IMR-90 (cell line): ENCODE measurements around the gene TRIM63. TPM values are rescaled to one million over a fixed set of nuclear protein-coding genes. Genes with fewer than 3 reads are reported as not detected.

Source experiments
- ATAC-seq: fragments of 200-7000 bp; cut with Tn5 transposase; 2 replicates; pipeline ENCODE4 v1.9.1; 2020; ENCODE audit warnings: low read depth, mild to moderate bottlenecking, moderate library complexity
- BruUV-seq: library from RNA; stranded (reverse); fragments of 400-500 nt; replicated peaks from 2 replicates; lab custom pipeline; 2021; lab: Mats Ljungman, UMichigan
- CTCF ChIA-PET: fragments of 300-600 bp; formaldehyde crosslinking; extraction: SDS; loops from one replicate; lab custom pipeline; 2021; ENCODE audit warnings: antibody characterized with exemption; lab: Yijun Ruan, JAX
- POLR2A ChIA-PET: fragments of 300-600 bp; sonication (Branson Sonifier 250); formaldehyde crosslinking; loops from one replicate; lab custom pipeline; 2022; ENCODE audit warnings: antibody characterized with exemption; ENCODE audit not compliant: unreplicated experiment; lab: Charles Lee
- DNase-seq: peaks from one replicate; pipeline ENCODE4 v3.0.0; 2013
- H2AFZ ChIP-seq: replicated peaks from 2 replicates; pipeline ENCODE3; 2013; ENCODE audit warnings: low read length, mild to moderate bottlenecking; ENCODE audit not compliant: poor library complexity
- H2AK5ac ChIP-seq: 2 replicates; pipeline ENCODE4 v1.6.1; 2013; ENCODE audit warnings: low read depth, low read length, inconsistent platforms
- H2AK9ac ChIP-seq: replicated peaks from 2 replicates; pipeline ENCODE3; 2013; ENCODE audit warnings: mild to moderate bottlenecking, low read depth, low read length, moderate library complexity; ENCODE audit not compliant: poor library complexity
- H2BK120ac ChIP-seq: 2 replicates; pipeline ENCODE4 v1.6.1; 2013; ENCODE audit warnings: low read depth, low read length, inconsistent platforms
- H2BK15ac ChIP-seq: 3 replicates; pipeline ENCODE4 v1.6.1; 2013; ENCODE audit warnings: low read depth, low read length, inconsistent platforms
- H2BK20ac ChIP-seq: 2 replicates; pipeline ENCODE4 v1.6.1; 2013; ENCODE audit warnings: low read depth, mild to moderate bottlenecking, inconsistent platforms, low read length, moderate library complexity
- H2BK5ac ChIP-seq: 2 replicates; pipeline ENCODE4 v1.6.1; 2013; ENCODE audit warnings: mild to moderate bottlenecking, low read depth, low read length, inconsistent platforms; ENCODE audit not compliant: poor library complexity, severe bottlenecking
- H3K14ac ChIP-seq: replicated peaks from 2 replicates; pipeline ENCODE4 v1.6.1; 2013; ENCODE audit warnings: low read depth, low read length, inconsistent platforms
- H3K18ac ChIP-seq: 2 replicates; pipeline ENCODE4 v1.6.1; 2013; ENCODE audit warnings: low read depth, low read length, control low read depth
- H3K23ac ChIP-seq: 2 replicates; pipeline ENCODE4 v1.6.1; 2013; ENCODE audit warnings: low read depth, low read length, inconsistent platforms
- H3K27ac ChIP-seq: 2 replicates; pipeline ENCODE4 v1.5.1; 2013; ENCODE audit warnings: mild to moderate bottlenecking, control low read depth, low read length; ENCODE audit not compliant: insufficient read depth
- H3K27me3 ChIP-seq: 2 replicates; pipeline ENCODE4 v1.6.1; 2013; ENCODE audit warnings: low read length; ENCODE audit not compliant: control insufficient read depth, insufficient read depth
- H3K36me3 ChIP-seq: 2 replicates; pipeline ENCODE4 v1.6.1; 2013; ENCODE audit warnings: low read length, mixed read lengths; ENCODE audit not compliant: control insufficient read depth, insufficient read depth
- H3K4ac ChIP-seq: 2 replicates; pipeline ENCODE4 v1.6.1; 2013; ENCODE audit warnings: low read depth, low read length, inconsistent platforms
- H3K4me1 ChIP-seq: 2 replicates; pipeline ENCODE4 v1.6.1; 2013; ENCODE audit warnings: low read length, mixed read lengths; ENCODE audit not compliant: control insufficient read depth, insufficient read depth
- H3K4me2 ChIP-seq: 2 replicates; pipeline ENCODE4 v1.6.1; 2013; ENCODE audit warnings: low read depth, mild to moderate bottlenecking, control low read depth, low read length, moderate library complexity
- H3K4me3 ChIP-seq: 2 replicates; pipeline ENCODE4 v1.5.1; 2013; ENCODE audit warnings: low read depth, mild to moderate bottlenecking, control low read depth, low read length, moderate library complexity; ENCODE audit not compliant: insufficient read depth
- H3K56ac ChIP-seq: 2 replicates; pipeline ENCODE4 v1.6.1; 2013; ENCODE audit warnings: low read length, inconsistent platforms; ENCODE audit not compliant: insufficient read depth; ENCODE audit errors: extremely low read depth
- H3K79me1 ChIP-seq, 2 experiments: 2 replicates each; pipeline ENCODE4 v1.6.1; 2013; ENCODE audit warnings: low read length in 2 of 2, inconsistent platforms in 1 of 2, low read depth in 1 of 2
- H3K9ac ChIP-seq: 2 replicates; pipeline ENCODE4 v1.6.1; 2013; ENCODE audit warnings: low read depth, low read length, control low read depth
- H3K9me1 ChIP-seq: 2 replicates; pipeline ENCODE4 v1.6.1; 2013; ENCODE audit warnings: low read length, inconsistent platforms; ENCODE audit not compliant: insufficient read depth
- H3K9me3 ChIP-seq: 2 replicates; pipeline ENCODE4 v1.6.1; 2013; ENCODE audit warnings: low read length; ENCODE audit not compliant: control insufficient read depth, insufficient read depth
- H4K20me1 ChIP-seq: 2 replicates; pipeline ENCODE4 v1.6.1; 2013; ENCODE audit warnings: low read length, inconsistent platforms; ENCODE audit not compliant: insufficient read depth
- H4K5ac ChIP-seq: 2 replicates; pipeline ENCODE4 v1.6.1; 2013; ENCODE audit warnings: mild to moderate bottlenecking, low read depth, low read length, control low read depth
- H4K8ac ChIP-seq, 2 experiments: 2 replicates each; pipeline ENCODE4 v1.6.1; 2013; ENCODE audit warnings: low read depth in 2 of 2, low read length in 2 of 2, control low read depth in 1 of 2, inconsistent platforms in 1 of 2
- H4K91ac ChIP-seq: 2 replicates; pipeline ENCODE4 v1.6.1; 2013; ENCODE audit warnings: low read depth, low read length, inconsistent platforms; ENCODE audit not compliant: insufficient read depth
- BHLHE40 ChIP-seq: fragments of 150-350 bp; IDR thresholded peaks from 2 replicates; pipeline ENCODE4 v1.6.1; 2016; ENCODE audit warnings: mild to moderate bottlenecking, low read depth, low read length
- CEBPB ChIP-seq: IDR thresholded peaks from 2 replicates; pipeline ENCODE4 v1.6.1; 2012; ENCODE audit warnings: low read depth, low read length, improper control_type of control experiment
- CHD1 ChIP-seq: IDR thresholded peaks from 2 replicates; pipeline ENCODE4 v1.6.1; 2012; ENCODE audit warnings: low read depth, low read length, improper control_type of control experiment
- ELK1 ChIP-seq: fragments of 150-350 bp; IDR thresholded peaks from 2 replicates; pipeline ENCODE4 v1.6.1; 2016; ENCODE audit warnings: low read depth, mild to moderate bottlenecking, low read length, moderate library complexity, borderline replicate concordance
- FOS ChIP-seq: fragments of 150-350 bp; IDR thresholded peaks from 2 replicates; pipeline ENCODE4 v1.6.1; 2016; ENCODE audit warnings: low read depth, low read length
- MAFK ChIP-seq: IDR thresholded peaks from 2 replicates; pipeline ENCODE4 v1.6.1; 2012; ENCODE audit warnings: low read depth, low read length, improper control_type of control experiment
- MAZ ChIP-seq: IDR thresholded peaks from 2 replicates; pipeline ENCODE4 v1.6.1; 2012; ENCODE audit warnings: low read depth, mild to moderate bottlenecking, low read length, improper control_type of control experiment, moderate library complexity, borderline replicate concordance
- MXI1 ChIP-seq: IDR thresholded peaks from 2 replicates; pipeline ENCODE4 v1.6.1; 2012; ENCODE audit warnings: low read depth, mild to moderate bottlenecking, low read length, moderate library complexity, borderline replicate concordance
- NFE2L2 ChIP-seq: fragments of 150-350 bp; IDR thresholded peaks from 2 replicates; pipeline ENCODE4 v1.6.1; 2016; ENCODE audit warnings: low read depth, mild to moderate bottlenecking, low read length
- POLR2A ChIP-seq: IDR thresholded peaks from 2 replicates; pipeline ENCODE4 v1.6.1; 2012; ENCODE audit warnings: mild to moderate bottlenecking, low read depth, low read length
- RAD21 ChIP-seq: IDR thresholded peaks from 2 replicates; pipeline ENCODE4 v1.6.1; 2012; ENCODE audit warnings: low read length, improper control_type of control experiment
- RCOR1 ChIP-seq: IDR thresholded peaks from 2 replicates; pipeline ENCODE4 v1.6.1; 2012; ENCODE audit warnings: mild to moderate bottlenecking, low read length, improper control_type of control experiment; ENCODE audit not compliant: insufficient replicate concordance
- RFX5 ChIP-seq: IDR thresholded peaks from 2 replicates; pipeline ENCODE4 v1.8.0; 2012; ENCODE audit warnings: low read depth, mild to moderate bottlenecking, low read length, moderate library complexity
- SMC3 ChIP-seq: fragments of 150-350 bp; IDR thresholded peaks from 2 replicates; pipeline ENCODE4 v1.6.1; 2016; ENCODE audit warnings: low read depth, mild to moderate bottlenecking, antibody characterized with exemption, low read length, moderate library complexity
- dilution Hi-C: fragments of 300-500 bp; cut with HindIII; formaldehyde crosslinking; loops from one replicate; pipeline ENCODE4 v1.14.3; 2018; ENCODE audit warnings: low sequenced_read_pairs; ENCODE audit not compliant: unreplicated experiment
- in situ Hi-C: fragments of 300-500 bp; cut with MboI; formaldehyde crosslinking; loops from 3 replicates; pipeline ENCODE4 v1.14.3; 2019; ENCODE audit warnings: low sequenced_read_pairs, inconsistent platforms, mixed read lengths
- intact Hi-C: fragments of 100-400 bp; cut with micrococcal nuclease; formaldehyde crosslinking; loops from 2 replicates; pipeline ENCODE4 v1.10.0; 2022
- polyA plus RNA-seq, 3 experiments: library from polyadenylated mRNA; depleted of rRNA; stranded (reverse); fragments of >200 nt; gene quantifications; 2 replicates each; pipeline ENCODE4 v1.2.3, GENCODE V29; 2012; ENCODE audit warnings: low replicate concordance in 1 of 3
- total RNA-seq: library from RNA; depleted of rRNA; stranded (reverse); fragments of >200 nt; gene quantifications from 2 replicates; pipeline ENCODE4 v1.2.3, GENCODE V29; 2012
- TF ChIP-seq, protein P1 (sequence below): fragments of 150-350 bp; IDR thresholded peaks from 2 replicates; pipeline ENCODE4 v1.6.1; 2017; ENCODE audit warnings: mild to moderate bottlenecking, antibody characterized with exemption, low read length, low read depth
- TF ChIP-seq, protein P2 (sequence below): conservative IDR thresholded peaks from 2 replicates; pipeline ENCODE4 v1.5.1; 2012; ENCODE audit warnings: mild to moderate bottlenecking, low read depth, low read length, improper control_type of control experiment

The TRIM63 gene
- total and polyA plus RNA-seq, 2 of the 4 experiments (the other 2 are of a cell fraction): not detected

DNA sequence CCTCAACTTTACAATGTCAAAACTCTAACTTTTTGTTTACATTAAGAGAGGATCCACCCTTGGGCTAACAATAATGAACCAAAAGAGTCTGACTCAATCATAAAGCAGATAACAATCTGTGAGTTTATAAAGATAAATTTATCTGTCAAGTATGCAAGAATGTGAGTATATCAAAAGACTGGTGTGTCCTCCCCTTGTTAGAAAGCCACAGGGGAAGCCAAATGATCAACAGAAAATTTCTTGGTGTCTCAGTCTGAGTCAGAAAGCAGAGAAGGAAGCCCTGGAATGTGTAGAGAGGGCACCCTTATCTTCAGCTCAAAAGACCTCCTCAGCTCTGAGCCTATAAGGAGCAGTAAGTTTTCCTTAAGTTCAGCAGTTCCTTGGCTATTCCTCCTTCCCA, 30.3 kb upstream of the TRIM63 start:
- no peak overlapping the region for H3K9ac ChIP-seq
- peak overlapping the region; percentile 2 for H2AFZ ChIP-seq
- H2BK15ac ChIP-seq: no peak overlapping the region
- H2BK5ac ChIP-seq: no peak overlapping the region
- no peak overlapping the region for H4K5ac ChIP-seq
- no peak overlapping the region for H3K56ac ChIP-seq
- H2AK5ac ChIP-seq: no peak overlapping the region
- H4K8ac ChIP-seq: no peak overlapping the region
- no peak overlapping the region for H3K18ac ChIP-seq
- ChIA-PET POLR2A (no interaction called here), CTCF (interaction anchor here (1.2 kb wide), 1 partner anchor 47 kb away, joined by 3 read pairs; no protein-coding TSS in a partner anchor)
- peaks cover 3% of the 10 kb centered on the region; the same call in 1 of the 2 replicates for H3K9me1 ChIP-seq
- H3K14ac ChIP-seq: no peak overlapping the region
- H2AK9ac ChIP-seq: no peak overlapping the region
- H2BK20ac ChIP-seq: no peak overlapping the region; the same call in 1 of the 2 replicates
- H3K27me3 ChIP-seq: peaks cover 20% of the 10 kb centered on the region
- H4K91ac ChIP-seq: no peak overlapping the region
- dilution Hi-C loops: no loop called here
- H3K27ac ChIP-seq: no peak overlapping the region
- TF ChIP-seq CHD1 (no peak), BHLHE40 (no peak), SMC3 (no peak), RAD21 (no peak), ELK1 (no peak), RCOR1 (no peak), MAFK (no peak), POLR2A (no peak), FOS (no peak), CEBPB (no peak), MXI1 (no peak), NFE2L2 (no peak), MAZ (no peak), RFX5 (no peak)
- TF ChIP-seq, protein P1, sequence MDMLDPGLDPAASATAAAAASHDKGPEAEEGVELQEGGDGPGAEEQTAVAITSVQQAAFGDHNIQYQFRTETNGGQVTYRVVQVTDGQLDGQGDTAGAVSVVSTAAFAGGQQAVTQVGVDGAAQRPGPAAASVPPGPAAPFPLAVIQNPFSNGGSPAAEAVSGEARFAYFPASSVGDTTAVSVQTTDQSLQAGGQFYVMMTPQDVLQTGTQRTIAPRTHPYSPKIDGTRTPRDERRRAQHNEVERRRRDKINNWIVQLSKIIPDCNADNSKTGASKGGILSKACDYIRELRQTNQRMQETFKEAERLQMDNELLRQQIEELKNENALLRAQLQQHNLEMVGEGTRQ: no peak
- TF ChIP-seq, protein P2, sequence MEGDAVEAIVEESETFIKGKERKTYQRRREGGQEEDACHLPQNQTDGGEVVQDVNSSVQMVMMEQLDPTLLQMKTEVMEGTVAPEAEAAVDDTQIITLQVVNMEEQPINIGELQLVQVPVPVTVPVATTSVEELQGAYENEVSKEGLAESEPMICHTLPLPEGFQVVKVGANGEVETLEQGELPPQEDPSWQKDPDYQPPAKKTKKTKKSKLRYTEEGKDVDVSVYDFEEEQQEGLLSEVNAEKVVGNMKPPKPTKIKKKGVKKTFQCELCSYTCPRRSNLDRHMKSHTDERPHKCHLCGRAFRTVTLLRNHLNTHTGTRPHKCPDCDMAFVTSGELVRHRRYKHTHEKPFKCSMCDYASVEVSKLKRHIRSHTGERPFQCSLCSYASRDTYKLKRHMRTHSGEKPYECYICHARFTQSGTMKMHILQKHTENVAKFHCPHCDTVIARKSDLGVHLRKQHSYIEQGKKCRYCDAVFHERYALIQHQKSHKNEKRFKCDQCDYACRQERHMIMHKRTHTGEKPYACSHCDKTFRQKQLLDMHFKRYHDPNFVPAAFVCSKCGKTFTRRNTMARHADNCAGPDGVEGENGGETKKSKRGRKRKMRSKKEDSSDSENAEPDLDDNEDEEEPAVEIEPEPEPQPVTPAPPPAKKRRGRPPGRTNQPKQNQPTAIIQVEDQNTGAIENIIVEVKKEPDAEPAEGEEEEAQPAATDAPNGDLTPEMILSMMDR: no peak
- in situ Hi-C loops: loop anchor here (5.0 kb wide), 1 partner anchor 55 kb away; no protein-coding TSS in a partner anchor
- no peak overlapping the region for H2BK120ac ChIP-seq
- no peak overlapping the region for H3K4me3 ChIP-seq
- H3K36me3 ChIP-seq: no peaks in the 10 kb centered on the region
- H3K4me2 ChIP-seq: no peak overlapping the region
- no peaks in the 10 kb centered on the region for H4K20me1 ChIP-seq
- no peak overlapping the region for H3K23ac ChIP-seq
- H3K4ac ChIP-seq: no peak overlapping the region
- no TSS peak for BruUV-seq
- H3K9me3 ChIP-seq: no peaks in the 10 kb centered on the region
- DNase-seq (peak; percentile 55), ATAC-seq (peak; percentile 87)
- intact Hi-C loops: no loop called here
- H3K4me1 ChIP-seq: peaks cover 4% of the 10 kb centered on the region; the same call in 1 of the 2 replicates
- H3K79me1 ChIP-seq: no peaks in the 10 kb centered on the region
